H1 (cell line): ENCODE results near the gene MAPKAP1.

Source experiments
- CHD2 ChIP-seq: IDR thresholded peaks from 2 replicates; pipeline ENCODE4 v1.6.1; 2012; ENCODE audit warnings: low read length, improper control_type of control experiment
- EZH2 ChIP-seq: fragments of 200-600 bp; sonication (generic); IDR thresholded peaks from 2 replicates; pipeline ENCODE4 v1.7.1; 2012; ENCODE audit warnings: low read depth, mild to moderate bottlenecking, moderate library complexity, low read length, inconsistent platforms; ENCODE audit not compliant: severe bottlenecking
- HDAC2 ChIP-seq, 2 experiments: fragments of 300-600 bp in 1 of 2; sonication (generic) in 1 of 2; IDR thresholded peaks; 2 replicates each; pipeline ENCODE4 v1.6.1; 2011 to 2012; ENCODE audit warnings: low read depth in 2 of 2, low read length in 2 of 2, mild to moderate bottlenecking in 2 of 2, moderate library complexity in 2 of 2, borderline replicate concordance in 1 of 2, inconsistent platforms in 1 of 2
- NRF1 ChIP-seq: IDR thresholded peaks from 2 replicates; pipeline ENCODE4 v1.6.1; 2011; ENCODE audit warnings: mild to moderate bottlenecking, low read depth, low read length, improper control_type of control experiment
- POLR2A ChIP-seq, 2 experiments: IDR thresholded peaks; 1 replicate in 1 of 2; 2 replicates in 1 of 2; pipeline ENCODE4 v1.6.1; 2011; ENCODE audit warnings: low read depth in 2 of 2, low read length in 2 of 2, mild to moderate bottlenecking in 2 of 2; ENCODE audit errors: control extremely low read depth in 1 of 2
- RFX5 ChIP-seq: IDR thresholded peaks from 2 replicates; pipeline ENCODE4 v1.6.1; 2011; ENCODE audit warnings: low read depth, low read length, improper control_type of control experiment, borderline replicate concordance
- SAP30 ChIP-seq: fragments of 300-600 bp; sonication (generic); IDR thresholded peaks from 2 replicates; pipeline ENCODE4 v1.7.1; 2012; ENCODE audit warnings: low read length, moderate library complexity, mild to moderate bottlenecking, inconsistent platforms; ENCODE audit not compliant: insufficient read depth, insufficient replicate concordance
- USF2 ChIP-seq: IDR thresholded peaks from 2 replicates; pipeline ENCODE4 v1.6.1; 2011; ENCODE audit warnings: low read length, improper control_type of control experiment
- YY1 ChIP-seq: IDR thresholded peaks from 2 replicates; pipeline ENCODE4 v1.6.1; 2011; ENCODE audit warnings: low read depth, mild to moderate bottlenecking, low read length
- ZNF274 ChIP-seq: IDR thresholded peaks from 2 replicates; pipeline ENCODE4 v1.7.0; 2012; ENCODE audit warnings: low read length, borderline replicate concordance; ENCODE audit errors: extremely low read depth
- TF ChIP-seq, protein P1 (sequence below), 3 experiments: IDR thresholded peaks; 1 replicate in 2 of 3; 2 replicates in 1 of 3; pipeline versions ENCODE4 v1.5.1 to v1.6.1; 2011; ENCODE audit warnings: low read length in 3 of 3, mild to moderate bottlenecking in 3 of 3, inconsistent platforms in 2 of 3, low read depth in 1 of 3, moderate library complexity in 1 of 3; ENCODE audit not compliant: insufficient read depth in 1 of 3; ENCODE audit errors: control extremely low read depth in 1 of 3

DNA sequence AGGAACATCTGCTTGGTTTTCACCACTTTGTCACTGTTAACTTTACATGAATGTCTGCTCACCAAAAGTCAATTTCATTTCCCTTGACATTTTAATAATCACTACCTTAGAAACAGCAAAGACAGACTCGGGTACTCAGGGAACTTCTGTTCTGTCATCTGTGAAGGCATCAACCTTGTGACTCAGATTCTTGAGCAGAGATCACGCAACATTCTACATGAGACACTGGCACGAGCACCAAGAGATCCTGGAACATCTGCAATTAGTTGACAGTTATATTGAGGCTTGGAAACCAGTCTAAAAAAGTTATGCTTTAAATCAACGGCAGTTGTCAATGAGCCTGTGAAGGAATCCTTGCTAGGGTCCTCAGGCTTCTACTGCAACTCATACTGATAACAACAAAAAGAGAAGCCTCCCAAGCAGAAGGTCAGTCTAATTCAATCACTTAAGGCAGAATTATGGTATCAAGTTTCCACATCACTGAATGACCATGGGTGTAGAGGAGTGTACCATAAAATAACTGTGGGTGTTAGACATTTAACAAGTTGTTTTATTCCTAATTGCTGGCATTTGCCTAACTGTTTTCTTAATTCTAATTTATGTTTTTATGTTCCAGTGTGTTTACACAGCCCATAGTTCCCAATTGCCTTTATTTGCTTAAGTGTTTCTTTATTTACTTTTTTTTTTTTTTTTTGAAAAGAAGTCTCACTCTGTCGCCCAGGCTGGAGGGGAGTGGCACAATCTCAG, 36.8 kb upstream of the MAPKAP1 start:
- TF ChIP-seq EZH2: no peak
- TF ChIP-seq YY1: no peak
- TF ChIP-seq, protein P1, sequence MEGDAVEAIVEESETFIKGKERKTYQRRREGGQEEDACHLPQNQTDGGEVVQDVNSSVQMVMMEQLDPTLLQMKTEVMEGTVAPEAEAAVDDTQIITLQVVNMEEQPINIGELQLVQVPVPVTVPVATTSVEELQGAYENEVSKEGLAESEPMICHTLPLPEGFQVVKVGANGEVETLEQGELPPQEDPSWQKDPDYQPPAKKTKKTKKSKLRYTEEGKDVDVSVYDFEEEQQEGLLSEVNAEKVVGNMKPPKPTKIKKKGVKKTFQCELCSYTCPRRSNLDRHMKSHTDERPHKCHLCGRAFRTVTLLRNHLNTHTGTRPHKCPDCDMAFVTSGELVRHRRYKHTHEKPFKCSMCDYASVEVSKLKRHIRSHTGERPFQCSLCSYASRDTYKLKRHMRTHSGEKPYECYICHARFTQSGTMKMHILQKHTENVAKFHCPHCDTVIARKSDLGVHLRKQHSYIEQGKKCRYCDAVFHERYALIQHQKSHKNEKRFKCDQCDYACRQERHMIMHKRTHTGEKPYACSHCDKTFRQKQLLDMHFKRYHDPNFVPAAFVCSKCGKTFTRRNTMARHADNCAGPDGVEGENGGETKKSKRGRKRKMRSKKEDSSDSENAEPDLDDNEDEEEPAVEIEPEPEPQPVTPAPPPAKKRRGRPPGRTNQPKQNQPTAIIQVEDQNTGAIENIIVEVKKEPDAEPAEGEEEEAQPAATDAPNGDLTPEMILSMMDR (IDR thresholded peaks at IDR 0.05; ENCODE audit: control extremely low read depth in 1 of 3, insufficient read depth in 1 of 3, low read depth in 1 of 3, low read length in 3 of 3): no peak
- no peak for TF ChIP-seq POLR2A (IDR thresholded peaks at IDR 0.05; ENCODE audit: control extremely low read depth in 1 of 2, low read depth in 2 of 2, low read length in 2 of 2)
- no peak for TF ChIP-seq CHD2
- TF ChIP-seq ZNF274: no peak
- no peak for TF ChIP-seq USF2
- no peak for TF ChIP-seq SAP30
- TF ChIP-seq RFX5: no peak
- no peak for TF ChIP-seq HDAC2 (IDR thresholded peaks at IDR 0.05; ENCODE audit: borderline replicate concordance in 1 of 2, low read depth in 2 of 2, low read length in 2 of 2)
- TF ChIP-seq NRF1: no peak
